Measurements from ENCODE around the gene SPATA9.

SPATA9 gene

GRCh38 chr5:95682891-95683290 lies at the start of gene SPATA9:
Gene SPATA9 (minus strand): TSS chr5:95682991. CDS start chr5:95682854, 137 bp downstream.
- DNase-seq = no peak
- intact Hi-C loops (cut with DNase I) = no loop called here

- DNase-seq = peak in 41 of 42 donors; percentile 12 to 80 (median 56)
- intact Hi-C loops (cut with DNase I) = loop anchor here (5.0 kb wide), 1 partner anchor 45 kb away; no protein-coding TSS in a partner anchor
These were observed 49.1 kb upstream of the SPATA9 start for GRCh38 chr5:95731571-95732554.

DNA sequence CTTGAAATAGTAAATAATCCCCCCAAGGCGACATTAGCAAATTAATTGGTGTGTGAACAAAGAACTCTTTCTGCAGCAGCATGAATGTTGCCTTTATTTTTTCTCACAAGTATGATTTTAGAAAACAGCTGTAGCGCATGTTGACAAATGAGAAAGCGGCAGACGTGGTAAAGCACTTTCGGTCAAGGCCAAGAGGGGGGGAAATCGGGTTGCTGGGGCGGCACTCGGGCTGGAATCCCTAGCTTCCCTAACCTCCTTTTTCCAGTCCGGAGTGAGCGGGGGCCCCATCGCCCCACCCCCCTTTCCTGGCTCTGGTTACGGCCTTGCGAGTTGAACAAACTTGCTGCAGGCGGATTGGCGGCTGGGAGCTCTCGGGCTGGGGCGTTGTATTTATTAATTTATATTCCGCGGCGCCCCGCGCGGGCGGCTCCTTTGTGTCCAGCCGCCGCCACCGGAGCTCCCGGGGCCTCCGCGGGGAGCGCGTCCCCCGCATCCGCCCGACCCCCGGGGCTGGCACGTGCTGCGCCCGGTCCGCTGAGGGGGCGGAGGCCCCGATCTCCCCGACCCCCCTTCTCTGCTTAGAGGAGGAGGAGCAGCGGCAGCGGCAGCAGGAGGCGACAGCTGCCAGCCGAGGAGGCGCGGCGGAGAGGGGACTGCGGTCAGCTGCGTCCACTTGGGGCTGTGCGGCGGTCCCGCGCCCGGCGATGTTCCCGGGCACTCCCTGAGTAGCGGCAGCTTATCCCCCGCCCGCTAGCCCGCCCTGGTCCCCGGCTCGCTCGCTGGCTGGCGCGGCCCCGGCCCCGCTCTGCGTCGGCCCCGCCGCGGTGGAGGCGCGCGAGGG lies 48.2 kb upstream of the SPATA9 start, which contains the start of gene RHOBTB3:
RHOBTB3 (plus strand) TSS at position 607 of the 841 bp plus-strand sequence. CDS start 347 bp downstream, outside the sequence.
- intact Hi-C loops (cut with DNase I) = loop anchor here (5.0 kb wide), 1 partner anchor 46 kb away; no protein-coding TSS in a partner anchor
- DNase-seq = peak; percentile 77 to 96 (median 90)

DNA sequence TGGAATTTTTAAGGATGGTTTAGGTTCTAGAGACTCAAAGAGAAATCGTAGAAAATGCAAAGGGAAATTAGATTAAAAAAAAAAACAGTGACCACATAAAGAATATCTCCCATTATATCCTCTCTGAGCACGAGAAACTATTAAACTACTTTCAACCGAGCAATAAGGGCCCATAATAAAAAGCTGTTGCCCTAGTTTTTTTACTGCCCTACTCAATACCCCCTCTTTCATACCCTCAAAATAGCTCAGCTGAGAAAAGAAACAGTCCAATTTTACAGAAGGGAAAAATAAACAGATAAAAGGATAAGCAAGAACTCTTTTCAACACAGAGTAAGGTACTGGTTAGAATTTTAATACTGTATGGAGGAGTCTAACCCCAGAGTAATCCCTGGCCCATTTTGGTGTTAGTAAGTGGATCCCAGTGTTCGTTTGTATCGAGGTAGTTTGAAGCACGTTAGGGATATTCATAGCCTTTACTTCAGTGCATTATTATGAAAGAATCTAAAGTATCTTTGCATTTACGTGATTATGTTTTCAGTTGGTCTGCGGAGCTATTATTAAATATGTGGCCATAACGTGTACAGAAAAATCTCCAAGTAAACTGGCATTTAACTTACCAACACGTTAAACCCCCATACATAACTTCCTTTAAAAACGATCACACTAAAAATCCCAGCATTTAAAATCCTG lies 47.4 kb upstream of the SPATA9 start:
- intact Hi-C loops (cut with DNase I) = loop anchor here (5.0 kb wide), 1 partner anchor 47 kb away; no protein-coding TSS in a partner anchor
- DNase-seq = no peak

- no peak for DNase-seq
- intact Hi-C loops (cut with DNase I) = loop anchor here (5.0 kb wide), 1 partner anchor 48 kb away; no protein-coding TSS in a partner anchor
These were observed 46.6 kb upstream of the SPATA9 start for GRCh38 chr5:95729115-95730010.

GRCh38 chr5:95728494-95729114 lies 45.8 kb upstream of the SPATA9 start:
- intact Hi-C loops (cut with DNase I) = no loop called here
- no peak for DNase-seq

DNA sequence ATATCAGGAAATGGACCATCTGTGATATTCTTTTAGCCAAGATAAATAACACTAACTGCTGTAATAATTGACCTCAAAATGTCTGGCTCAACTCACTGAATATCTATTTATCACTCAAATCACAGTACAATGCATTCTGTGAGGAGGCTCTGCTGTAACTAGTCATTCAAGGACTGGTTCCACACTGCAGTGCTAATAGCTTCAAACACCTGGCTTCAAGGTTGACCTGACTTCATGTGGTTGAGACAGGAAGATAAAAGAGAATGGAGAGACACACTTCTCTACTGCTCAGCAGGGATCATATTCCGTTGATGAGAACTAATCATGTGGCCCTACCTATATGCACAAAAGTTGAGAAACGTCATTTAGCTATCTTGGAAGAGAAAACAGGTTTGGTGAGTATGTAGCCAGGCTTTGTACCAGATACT lies 45.0 kb upstream of the SPATA9 start:
- intact Hi-C loops (cut with DNase I) = no loop called here
- no peak for DNase-seq

DNA sequence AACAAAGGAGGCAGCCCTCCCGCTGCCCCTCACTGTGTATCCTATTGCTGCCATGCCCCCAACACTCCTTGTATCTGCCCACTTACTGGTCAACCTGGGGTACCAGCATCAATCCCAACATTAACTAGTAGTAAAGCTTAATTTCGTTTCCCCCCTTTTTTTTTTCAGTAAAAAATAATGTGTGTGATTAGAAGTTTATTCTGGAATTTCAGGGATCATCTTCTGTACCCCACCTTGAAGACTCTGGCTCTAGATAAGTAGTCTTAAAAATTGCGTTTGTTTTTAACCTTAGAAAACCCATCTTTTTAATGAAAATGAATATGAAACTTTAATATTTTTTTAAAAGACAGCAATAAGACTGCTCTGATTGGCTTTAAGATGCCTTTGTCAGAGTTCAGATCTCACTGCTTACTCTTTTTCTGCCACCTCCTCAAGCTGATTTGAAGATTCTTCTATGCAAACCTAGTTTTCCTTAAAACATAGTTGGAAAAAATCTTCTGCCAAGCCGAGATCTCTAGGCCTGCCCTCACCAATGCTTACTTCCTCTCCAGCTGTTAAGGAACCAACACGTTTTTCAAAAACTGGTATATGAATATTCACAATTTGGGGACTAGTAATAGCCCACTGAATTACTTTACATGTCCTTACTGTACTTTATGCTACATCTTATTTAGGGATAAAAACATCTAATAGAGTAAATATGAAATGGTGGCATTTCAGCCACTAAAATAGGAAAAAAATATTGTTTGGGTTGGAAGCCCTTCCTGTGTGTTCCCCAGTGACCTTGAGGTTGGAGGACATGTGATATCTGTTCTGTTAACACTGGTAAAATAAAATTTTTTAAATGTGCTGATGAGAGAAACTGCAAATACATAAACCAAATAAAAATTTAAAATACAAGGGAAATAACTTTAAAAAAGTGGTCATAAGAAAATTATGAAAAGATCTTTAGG lies 44.3 kb upstream of the SPATA9 start:
- intact Hi-C loops (cut with DNase I) = no loop called here
- DNase-seq = no peak

DNA sequence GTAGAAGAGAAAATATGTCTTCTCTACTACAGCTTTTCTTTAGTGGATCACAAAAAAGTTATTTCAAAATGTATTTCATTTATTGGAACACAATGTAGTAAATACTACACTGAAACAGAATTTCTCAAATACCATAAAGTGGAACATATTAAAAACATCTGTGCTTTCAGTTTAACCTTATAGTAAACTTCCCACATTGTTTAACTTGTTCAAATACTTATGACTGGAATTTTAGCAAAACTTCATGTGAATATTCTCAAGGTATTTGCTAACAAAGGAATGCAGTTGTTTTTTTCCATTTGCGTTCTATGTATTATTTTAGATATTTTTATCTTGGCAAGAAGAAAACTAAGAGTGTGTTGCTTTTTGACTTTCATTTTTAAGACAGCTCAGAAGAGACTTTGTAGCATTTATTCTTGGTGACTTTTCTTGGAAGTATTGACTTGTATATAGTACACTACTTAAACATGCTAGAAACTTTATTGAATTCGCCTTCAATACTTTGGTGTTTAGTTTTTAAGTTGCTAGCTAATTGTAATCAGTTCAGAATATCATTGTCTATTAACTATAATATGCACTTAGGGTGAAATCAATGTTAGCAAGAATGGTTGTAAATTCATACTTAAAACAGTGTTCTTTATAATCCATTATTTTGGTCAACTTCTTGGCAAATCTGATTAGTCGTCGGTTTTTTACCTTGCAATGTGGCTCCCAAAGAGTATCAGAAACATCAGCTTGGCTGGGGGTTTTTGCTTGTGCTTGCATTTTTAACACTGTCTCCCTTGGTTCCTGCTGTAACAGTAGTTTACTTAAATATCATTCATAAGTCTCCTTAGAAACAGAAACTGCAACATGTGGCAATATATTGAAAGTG lies 43.4 kb upstream of the SPATA9 start:
- DNase-seq = no peak
- intact Hi-C loops (cut with DNase I) = no loop called here

- intact Hi-C loops (cut with DNase I) = no loop called here
These were observed 42.5 kb upstream of the SPATA9 start for GRCh38 chr5:95725071-95725820.

GRCh38 chr5:95723632-95724369 lies 41.0 kb upstream of the SPATA9 start:
- intact Hi-C loops (cut with DNase I) = no loop called here
- no peak for DNase-seq

More at GRCh38 chr5:95725071-95725820, 42.5 kb upstream of the SPATA9 start:
- no peak for DNase-seq

DNA sequence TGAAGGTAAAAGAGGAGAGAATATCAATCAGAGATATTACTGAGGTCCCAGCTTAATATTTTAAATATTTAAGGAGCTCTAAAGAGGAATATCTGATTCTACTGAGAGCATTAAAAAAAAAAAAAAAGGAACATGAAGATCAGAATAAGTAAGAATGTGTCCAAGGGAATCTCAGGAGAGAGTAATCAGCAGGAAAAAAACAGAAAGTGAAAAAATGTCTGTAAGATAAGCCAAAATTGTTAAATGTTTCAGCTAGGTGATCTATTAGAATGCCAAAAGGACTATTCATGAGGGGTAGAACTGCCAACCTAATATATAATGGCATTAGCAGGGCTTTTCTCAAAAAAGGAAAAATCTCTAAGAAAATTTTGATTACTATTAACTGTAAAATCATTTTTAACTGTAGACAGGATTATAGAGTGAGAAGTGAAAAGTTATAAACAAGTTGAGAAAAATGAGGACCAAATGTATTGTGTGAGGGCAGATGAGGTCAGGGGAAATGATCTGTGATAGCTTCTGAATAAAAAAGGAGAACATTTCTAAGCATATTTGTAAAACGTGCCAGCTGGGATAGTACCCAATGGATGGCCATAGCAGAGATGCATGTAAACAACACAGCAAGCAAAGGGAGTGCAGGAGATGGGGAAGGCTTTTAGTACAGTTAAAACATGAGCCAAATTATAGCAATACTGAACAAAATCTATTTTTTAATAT lies 38.9 kb upstream of the SPATA9 start:
- intact Hi-C loops (cut with DNase I) = no loop called here
- DNase-seq = no peak

DNA sequence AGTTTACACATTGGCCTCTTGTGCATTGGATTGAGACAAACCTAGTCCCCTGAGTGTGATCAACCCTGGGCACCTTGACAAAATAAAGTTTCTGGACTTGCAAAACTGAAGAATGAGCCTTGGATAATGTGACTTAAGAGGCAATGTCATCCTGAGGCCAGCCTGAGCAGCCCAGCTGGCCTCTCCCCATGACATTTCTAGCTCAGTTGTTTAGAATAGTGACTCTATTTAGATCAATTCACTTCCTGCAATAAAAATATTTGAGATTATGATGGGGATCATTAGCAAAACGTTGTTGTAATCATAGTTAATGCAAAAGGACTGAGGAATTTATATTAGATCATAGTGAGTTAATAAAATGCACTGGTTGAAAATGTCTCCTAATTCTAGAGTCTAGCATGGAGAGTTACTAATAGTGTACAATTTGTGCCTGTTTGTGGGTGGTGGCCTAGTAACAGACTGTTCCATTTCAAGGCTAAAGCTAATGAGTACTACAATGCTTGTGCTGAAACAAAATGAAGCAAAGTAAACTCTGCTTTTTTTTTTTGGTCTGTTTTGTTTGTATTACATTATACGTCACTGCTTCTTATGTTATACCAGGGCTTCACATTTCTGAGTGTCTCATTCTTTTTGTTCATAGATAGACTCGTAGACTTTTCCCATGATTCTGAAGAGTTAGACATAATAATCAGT lies 37.4 kb upstream of the SPATA9 start:
- DNase-seq = no peak
- intact Hi-C loops (cut with DNase I) = no loop called here

Measured in head of caudate nucleus (tissue), 42 donors.